Measurements from ENCODE around the gene CHFR. TPM values are rescaled to one million over a fixed set of nuclear protein-coding genes. Genes with fewer than 3 reads are reported as not detected.
"Not testable (repeated sequence)": the region's sequence is repeated elsewhere in the genome, so short reads cannot be mapped to it uniquely, and the experiment has no call there.

Gene CHFR
- total RNA-seq, 4 donors from 2014 or later, result 27.2 to 34.7 (median 30.6) TPM

DNA sequence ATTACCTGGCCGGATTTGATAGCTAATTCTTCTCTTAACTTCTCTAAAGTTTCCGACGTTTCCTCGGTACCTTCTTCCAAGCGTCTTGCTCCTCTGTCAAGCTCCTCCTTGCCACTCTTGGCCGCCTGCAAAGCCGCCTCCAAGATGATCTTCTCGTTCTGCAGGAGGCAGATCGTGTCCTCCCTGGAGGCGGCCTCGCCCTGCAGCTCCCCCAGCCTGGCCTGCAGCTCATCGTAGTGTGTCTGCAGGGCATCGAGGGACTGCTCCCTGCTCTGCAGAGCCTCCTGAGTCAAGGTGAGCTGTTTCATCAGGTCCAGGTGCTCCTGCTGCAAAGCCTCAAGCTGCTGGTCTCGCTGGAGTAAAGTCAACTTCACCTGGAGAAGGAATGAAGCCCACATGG is 91.6 kb downstream of the CHFR start:
- intact Hi-C loops (cut with DNase I; ENCODE audit: low total_unique reads), result no loop called here
- DNase-seq (ENCODE audit: low spot score in 2 of 2), result no peak
- no peak overlapping the region for H3K4me3 ChIP-seq (ENCODE audit: low read depth, poor library complexity, severe bottlenecking)
- TF ChIP-seq, protein P1, sequence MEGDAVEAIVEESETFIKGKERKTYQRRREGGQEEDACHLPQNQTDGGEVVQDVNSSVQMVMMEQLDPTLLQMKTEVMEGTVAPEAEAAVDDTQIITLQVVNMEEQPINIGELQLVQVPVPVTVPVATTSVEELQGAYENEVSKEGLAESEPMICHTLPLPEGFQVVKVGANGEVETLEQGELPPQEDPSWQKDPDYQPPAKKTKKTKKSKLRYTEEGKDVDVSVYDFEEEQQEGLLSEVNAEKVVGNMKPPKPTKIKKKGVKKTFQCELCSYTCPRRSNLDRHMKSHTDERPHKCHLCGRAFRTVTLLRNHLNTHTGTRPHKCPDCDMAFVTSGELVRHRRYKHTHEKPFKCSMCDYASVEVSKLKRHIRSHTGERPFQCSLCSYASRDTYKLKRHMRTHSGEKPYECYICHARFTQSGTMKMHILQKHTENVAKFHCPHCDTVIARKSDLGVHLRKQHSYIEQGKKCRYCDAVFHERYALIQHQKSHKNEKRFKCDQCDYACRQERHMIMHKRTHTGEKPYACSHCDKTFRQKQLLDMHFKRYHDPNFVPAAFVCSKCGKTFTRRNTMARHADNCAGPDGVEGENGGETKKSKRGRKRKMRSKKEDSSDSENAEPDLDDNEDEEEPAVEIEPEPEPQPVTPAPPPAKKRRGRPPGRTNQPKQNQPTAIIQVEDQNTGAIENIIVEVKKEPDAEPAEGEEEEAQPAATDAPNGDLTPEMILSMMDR (IDR thresholded peaks at IDR 0.05), result no peak
- no peak for TF ChIP-seq POLR2A (IDR thresholded peaks at IDR 0.05)
- 91 to 93% methylated on average over 14 of the region's 14 CpGs for WGBS, 2 donors

DNA sequence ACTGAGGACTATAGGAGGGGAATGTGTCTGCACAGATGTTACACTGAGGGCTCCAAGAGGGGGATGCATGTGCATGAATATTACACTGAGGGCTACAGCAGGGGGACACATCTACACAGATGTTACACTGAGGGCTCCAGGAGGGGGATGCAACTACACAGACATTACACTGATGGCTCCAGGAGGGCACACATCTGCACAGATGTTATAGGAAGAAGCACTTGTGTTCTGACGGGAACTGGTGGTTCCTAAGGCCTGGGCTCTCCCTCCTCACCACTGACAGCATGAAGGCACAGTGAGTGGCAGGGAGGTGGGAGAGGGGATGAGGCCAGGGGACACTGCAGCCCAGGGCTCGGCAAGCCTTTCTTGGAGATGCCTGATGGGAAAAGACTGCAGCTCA is 95.5 kb downstream of the CHFR start:
- intact Hi-C loops (cut with DNase I; ENCODE audit: low total_unique reads); H3K4me3 ChIP-seq (ENCODE audit: low read depth, poor library complexity, severe bottlenecking); DNase-seq (ENCODE audit: low spot score in 2 of 2): not testable (repeated sequence)
- 91 to 94% methylated on average over 2 of the region's 2 CpGs for WGBS, 2 donors

DNA sequence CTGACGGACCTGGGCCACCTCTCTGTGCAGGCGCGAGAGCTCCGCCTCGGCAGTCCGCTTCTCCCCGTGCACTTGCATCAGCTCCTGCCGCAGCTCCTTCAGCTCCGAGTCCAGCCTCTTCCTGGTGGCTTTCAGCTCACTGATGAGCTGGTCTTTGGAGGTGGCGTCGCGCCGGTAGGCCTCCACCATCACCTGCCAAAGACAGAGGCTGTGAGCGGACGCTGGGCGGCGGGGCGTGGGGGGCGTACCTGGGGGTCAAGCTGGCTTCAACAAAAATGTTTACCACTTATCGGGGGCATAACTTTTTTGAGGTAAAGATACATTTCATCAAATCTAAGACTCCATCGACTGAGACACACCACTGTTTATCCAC is 98.3 kb downstream of the CHFR start:
- TF ChIP-seq POLR2A (IDR thresholded peaks at IDR 0.05), result no peak
- TF ChIP-seq, protein P1 (IDR thresholded peaks at IDR 0.05), result no peak
- intact Hi-C loops (cut with DNase I; ENCODE audit: low total_unique reads), result no loop called here
- WGBS, 2 donors, result 95 to 97% methylated on average over 18 to 21 of the region's 21 CpGs
- no peak for DNase-seq (ENCODE audit: low spot score in 2 of 2)
- no peak overlapping the region for H3K4me3 ChIP-seq (ENCODE audit: low read depth, poor library complexity, severe bottlenecking)

DNA sequence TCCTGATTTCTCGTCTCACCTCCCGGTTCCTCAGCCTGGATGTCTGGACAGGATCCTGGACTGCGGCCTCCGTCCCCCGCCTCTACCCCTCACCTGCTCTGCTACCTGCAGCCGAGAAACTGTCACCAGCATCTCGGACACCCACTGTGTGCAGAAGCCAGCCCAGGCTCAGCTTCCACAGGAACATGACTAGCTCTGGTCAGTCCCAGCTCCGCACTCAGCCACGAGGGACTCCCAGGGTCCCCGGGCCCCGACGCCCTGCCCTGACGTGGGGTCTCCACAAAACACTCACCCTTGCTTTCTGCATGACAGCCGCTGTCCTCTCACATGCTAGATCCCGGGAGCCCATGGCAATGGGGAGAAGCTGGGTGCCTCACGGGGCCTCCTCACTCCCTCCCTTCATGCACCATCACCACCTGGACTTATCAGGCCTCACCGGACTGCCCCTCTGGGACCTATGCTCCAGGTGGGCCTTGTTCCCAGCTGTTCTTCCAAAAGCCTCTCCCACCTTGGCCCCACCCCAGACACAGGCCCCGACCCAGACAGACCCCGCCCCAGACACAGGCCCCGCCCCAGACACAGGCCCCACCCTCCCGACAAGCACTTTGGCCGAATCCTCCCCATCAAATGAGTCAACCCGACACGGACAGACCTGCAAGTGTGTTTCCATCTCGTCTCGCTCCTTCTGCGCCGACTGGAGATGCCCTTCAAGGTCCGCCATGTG is 98.9 kb downstream of the CHFR start:
- WGBS, 2 donors, result 91 to 95% methylated on average over 29 of the region's 29 CpGs
- TF ChIP-seq POLR2A (IDR thresholded peaks at IDR 0.05), result no peak
- TF ChIP-seq, protein P1 (IDR thresholded peaks at IDR 0.05), result no peak
- H3K4me3 ChIP-seq (ENCODE audit: low read depth, poor library complexity, severe bottlenecking), result no peak overlapping the region
- DNase-seq (ENCODE audit: low spot score in 2 of 2), result no peak
- intact Hi-C loops (cut with DNase I; ENCODE audit: low total_unique reads), result no loop called here

DNA sequence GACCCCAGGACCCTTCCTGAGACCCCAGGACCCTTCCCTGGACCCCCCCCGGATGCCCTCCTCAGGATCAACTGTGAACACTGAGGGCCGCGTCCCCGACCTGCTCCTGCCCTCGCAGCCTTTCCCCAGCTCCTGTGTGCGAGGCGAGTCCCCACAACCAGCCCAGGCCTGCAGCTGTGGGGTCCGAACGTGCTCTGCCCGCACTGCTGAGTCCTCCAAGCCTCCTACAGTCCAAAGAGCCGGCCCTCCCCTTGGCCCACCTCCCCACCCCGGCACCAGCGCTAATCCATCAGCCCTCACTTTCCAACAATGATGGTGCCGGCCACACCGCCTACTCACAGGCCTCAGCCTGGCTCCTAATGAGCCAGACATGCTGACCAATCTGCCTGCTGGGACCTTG is 99.5 kb downstream of the CHFR start:
- TF ChIP-seq POLR2A (IDR thresholded peaks at IDR 0.05), result no peak
- TF ChIP-seq, protein P1 (IDR thresholded peaks at IDR 0.05), result no peak
- no peak overlapping the region for H3K4me3 ChIP-seq (ENCODE audit: low read depth, poor library complexity, severe bottlenecking)
- DNase-seq (ENCODE audit: low spot score in 2 of 2), result no peak
- 95 to 97% methylated on average over 15 of the region's 15 CpGs for WGBS, 2 donors
- intact Hi-C loops (cut with DNase I; ENCODE audit: low total_unique reads), result no loop called here

DNA sequence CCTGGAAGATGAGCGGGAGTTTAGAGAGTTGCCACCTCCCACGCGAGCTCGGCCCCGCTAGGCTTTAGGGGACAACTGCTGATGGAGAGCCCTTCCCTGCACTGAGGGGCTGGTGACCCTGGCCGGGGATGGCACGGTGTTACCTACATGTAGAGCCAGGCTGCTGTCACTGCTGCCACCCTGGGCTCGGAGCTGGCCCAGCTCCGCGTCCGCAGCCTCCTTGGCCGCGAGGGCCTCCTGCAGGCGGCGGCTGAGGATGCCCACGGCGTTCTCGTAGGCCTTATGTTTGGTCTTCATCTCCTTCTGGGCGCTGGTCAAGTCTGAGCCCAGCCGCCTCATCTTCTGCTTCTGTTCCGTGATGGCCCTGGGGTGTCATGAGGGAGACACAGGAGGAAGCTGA is 101.2 kb downstream of the CHFR start:
- no peak for DNase-seq (ENCODE audit: low spot score in 2 of 2)
- WGBS, 2 donors, result 91 to 95% methylated on average over 21 of the region's 21 CpGs
- H3K4me3 ChIP-seq (ENCODE audit: low read depth, poor library complexity, severe bottlenecking), result no peak overlapping the region
- no peak for TF ChIP-seq POLR2A (IDR thresholded peaks at IDR 0.05)
- TF ChIP-seq, protein P1 (IDR thresholded peaks at IDR 0.05), result no peak
- intact Hi-C loops (cut with DNase I; ENCODE audit: low total_unique reads), result no loop called here

Data from lower leg skin (tissue), 4 donors.